ENCODE results near the gene COPS8. TPM values are rescaled to one million over a fixed set of nuclear protein-coding genes. Genes with fewer than 3 reads are reported as not detected.

Gene COPS8
- total RNA-seq, 4 donors from 2014 or later: 108 to 158 (median 120) TPM

GRCh38 chr2:237092506-237092905 lies 6.8 kb downstream of the COPS8 start:
- Histone ChIP-seq H3K4me3 (no peak overlapping the region), H3K27me3 (no peaks in the 10 kb centered on the region), H3K27ac (peak overlapping the region; percentile 77 to 88 (median 78)), H3K4me1 (peaks cover 14 to 63% (median 19%) of the 10 kb centered on the region in 3 donors), H3K36me3 (peaks cover 6 to 68% of the 10 kb centered on the region in 2 donors), H3K9me3 (no peaks in the 10 kb centered on the region)
- no peak for ATAC-seq
- WGBS, 2 donors (ENCODE audit: low coverage in 1 of 2): 18 to 34% methylated on average over 5 of the region's 5 CpGs
- TF ChIP-seq POLR2A (IDR thresholded peaks at IDR 0.05) (no peak), EP300 (IDR thresholded peaks at IDR 0.05) (no peak), POLR2AphosphoS5 (IDR thresholded peaks at IDR 0.05) (no peak)
- TF ChIP-seq, protein P1, sequence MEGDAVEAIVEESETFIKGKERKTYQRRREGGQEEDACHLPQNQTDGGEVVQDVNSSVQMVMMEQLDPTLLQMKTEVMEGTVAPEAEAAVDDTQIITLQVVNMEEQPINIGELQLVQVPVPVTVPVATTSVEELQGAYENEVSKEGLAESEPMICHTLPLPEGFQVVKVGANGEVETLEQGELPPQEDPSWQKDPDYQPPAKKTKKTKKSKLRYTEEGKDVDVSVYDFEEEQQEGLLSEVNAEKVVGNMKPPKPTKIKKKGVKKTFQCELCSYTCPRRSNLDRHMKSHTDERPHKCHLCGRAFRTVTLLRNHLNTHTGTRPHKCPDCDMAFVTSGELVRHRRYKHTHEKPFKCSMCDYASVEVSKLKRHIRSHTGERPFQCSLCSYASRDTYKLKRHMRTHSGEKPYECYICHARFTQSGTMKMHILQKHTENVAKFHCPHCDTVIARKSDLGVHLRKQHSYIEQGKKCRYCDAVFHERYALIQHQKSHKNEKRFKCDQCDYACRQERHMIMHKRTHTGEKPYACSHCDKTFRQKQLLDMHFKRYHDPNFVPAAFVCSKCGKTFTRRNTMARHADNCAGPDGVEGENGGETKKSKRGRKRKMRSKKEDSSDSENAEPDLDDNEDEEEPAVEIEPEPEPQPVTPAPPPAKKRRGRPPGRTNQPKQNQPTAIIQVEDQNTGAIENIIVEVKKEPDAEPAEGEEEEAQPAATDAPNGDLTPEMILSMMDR (IDR thresholded peaks at IDR 0.05): no peak

DNA sequence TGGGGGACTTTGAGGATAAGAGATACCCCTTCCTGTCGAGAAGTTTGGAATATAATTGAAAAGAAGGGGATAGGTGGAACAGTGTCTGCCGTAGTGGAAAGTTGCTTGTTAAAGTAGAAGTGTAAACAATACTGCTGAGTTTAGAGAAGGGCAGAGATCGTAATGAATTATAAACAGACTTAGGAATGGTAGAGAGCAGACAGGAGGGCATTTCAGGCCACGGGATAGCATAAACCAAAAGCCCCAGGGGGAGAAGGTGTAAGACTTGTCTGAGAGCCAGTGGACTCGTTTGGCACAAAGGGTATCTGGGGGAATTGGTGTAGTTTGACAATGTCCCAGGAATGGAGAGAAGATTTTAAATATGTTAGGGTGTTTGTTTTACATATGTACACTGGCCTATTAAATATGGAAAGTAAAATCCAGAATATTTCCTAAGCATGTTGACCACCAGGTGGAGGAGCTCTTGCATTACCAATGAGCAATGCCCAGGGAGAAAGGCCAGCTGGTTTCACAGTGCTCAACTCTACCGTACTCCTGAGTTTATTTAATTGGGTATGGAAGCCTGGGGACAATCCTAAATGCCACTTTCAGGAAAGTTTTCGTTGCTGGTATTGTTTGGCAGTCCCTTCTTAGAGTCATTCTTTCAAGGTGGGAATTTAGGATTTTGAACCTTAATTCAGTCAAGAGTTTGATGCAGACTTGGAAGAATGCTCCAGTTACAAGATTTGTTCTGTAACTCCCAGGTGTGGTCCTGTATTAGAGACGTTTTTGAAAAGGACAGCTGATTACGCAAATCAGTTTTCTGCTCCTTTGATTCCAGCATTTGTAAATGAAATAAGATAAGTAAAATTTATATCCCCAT lies 7.5 kb downstream of the COPS8 start:
- TF ChIP-seq, protein P1 (IDR thresholded peaks at IDR 0.05): peak; percentile 47 to 84 (median 76)
- TF ChIP-seq POLR2AphosphoS5 (IDR thresholded peaks at IDR 0.05) (peak; percentile 13), POLR2A (IDR thresholded peaks at IDR 0.05) (no peak), EP300 (IDR thresholded peaks at IDR 0.05) (no peak)
- no peak overlapping the region for H3K4me3 ChIP-seq
- H3K4me1 ChIP-seq: peaks cover 14 to 56% (median 19%) of the 10 kb centered on the region in 3 donors
- WGBS, 2 donors (ENCODE audit: low coverage in 1 of 2): 26% methylated on average over 9 of the region's 9 CpGs
- H3K9me3 ChIP-seq: no peaks in the 10 kb centered on the region
- peaks cover 6 to 71% of the 10 kb centered on the region in 2 donors for H3K36me3 ChIP-seq
- ATAC-seq: peak; percentile 70
- no peaks in the 10 kb centered on the region for H3K27me3 ChIP-seq
- peak overlapping the region; percentile 77 to 88 (median 78) for H3K27ac ChIP-seq

DNA sequence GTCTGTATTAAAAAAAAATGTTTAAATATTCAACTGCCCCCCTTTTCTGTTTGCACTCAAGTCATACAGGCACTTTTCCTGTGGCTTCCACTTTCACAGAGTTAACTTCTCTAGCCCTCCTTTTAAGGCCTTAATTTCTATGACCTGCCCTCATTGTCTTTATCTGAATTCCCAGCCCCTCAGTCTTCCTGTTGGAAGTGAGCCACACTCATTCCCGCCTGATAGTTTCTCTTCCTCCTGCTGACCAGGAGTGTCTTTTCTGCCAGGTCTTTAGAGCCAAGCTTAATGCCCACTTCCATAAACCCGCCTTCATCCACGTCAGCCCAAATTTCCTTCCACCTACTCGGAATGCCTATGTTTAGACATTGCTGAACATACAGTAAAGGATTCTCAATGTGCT lies 10.5 kb downstream of the COPS8 start:
- no peak overlapping the region for H3K27ac ChIP-seq
- ATAC-seq: no peak
- no peak overlapping the region for H3K4me3 ChIP-seq
- H3K4me1 ChIP-seq: peaks cover 14 to 36% (median 19%) of the 10 kb centered on the region in 3 donors
- TF ChIP-seq EP300 (IDR thresholded peaks at IDR 0.05): no peak
- no peak for TF ChIP-seq POLR2A (IDR thresholded peaks at IDR 0.05)
- TF ChIP-seq, protein P1 (IDR thresholded peaks at IDR 0.05): no peak
- no peak for TF ChIP-seq POLR2AphosphoS5 (IDR thresholded peaks at IDR 0.05)
- 67 to 77% methylated on average over 4 of the region's 4 CpGs for WGBS, 2 donors (ENCODE audit: low coverage in 1 of 2)
- no peaks in the 10 kb centered on the region for H3K27me3 ChIP-seq
- no peaks in the 10 kb centered on the region for H3K9me3 ChIP-seq
- peaks cover 4 to 74% of the 10 kb centered on the region in 2 donors for H3K36me3 ChIP-seq

- TF ChIP-seq EP300 (IDR thresholded peaks at IDR 0.05): no peak
- TF ChIP-seq, protein P1 (IDR thresholded peaks at IDR 0.05): no peak
- TF ChIP-seq POLR2AphosphoS5 (IDR thresholded peaks at IDR 0.05): no peak
- no peak for TF ChIP-seq POLR2A (IDR thresholded peaks at IDR 0.05)
- Histone ChIP-seq H3K27ac (no peak overlapping the region), H3K9me3 (no peaks in the 10 kb centered on the region), H3K4me1 (peaks cover 8 to 29% (median 14%) of the 10 kb centered on the region in 3 donors), H3K4me3 (no peak overlapping the region), H3K36me3 (peaks cover 4 to 81% of the 10 kb centered on the region in 2 donors), H3K27me3 (no peaks in the 10 kb centered on the region)
- ATAC-seq: no peak
- WGBS, 2 donors (ENCODE audit: low coverage in 1 of 2): 55 to 86% methylated on average over 2 to 3 of the region's 4 CpGs
Observed at GRCh38 chr2:237096911-237097310, 11.2 kb downstream of the COPS8 start.

Measured in gastroesophageal sphincter (tissue), 4 donors.